ENCODE results near the gene B4GALT6.

GRCh38 chr18:31646332-31647126, 37.9 kb downstream of the B4GALT6 start:
- TF ChIP-seq POLR2A (IDR thresholded peaks at IDR 0.05) (no peak), CTCF (IDR thresholded peaks at IDR 0.05) (no peak)

Data from body of pancreas (tissue), 4 donors.